GM19099 (cell line): ENCODE measurements around the gene CFAP74.

Experiments
- POLR2A ChIP-seq: IDR thresholded peaks from 3 replicates; pipeline ENCODE4 v1.6.1; 2011; ENCODE audit warnings: low read depth; ENCODE audit not compliant: insufficient read length; ENCODE audit errors: extremely low read depth

The CFAP74 gene

GRCh38 chr1:1943834-1944570 lies 59.6 kb downstream of the CFAP74 start:
- TF ChIP-seq POLR2A = no peak

GRCh38 chr1:1942753-1943656 lies 60.6 kb downstream of the CFAP74 start:
- no peak for TF ChIP-seq POLR2A

GRCh38 chr1:1941868-1942752 lies 61.5 kb downstream of the CFAP74 start:
- TF ChIP-seq POLR2A = no peak

GRCh38 chr1:1941211-1941841 lies 62.3 kb downstream of the CFAP74 start:
- TF ChIP-seq POLR2A = no peak

- TF ChIP-seq POLR2A = no peak
Observed at GRCh38 chr1:1940123-1940425, 63.5 kb downstream of the CFAP74 start.

GRCh38 chr1:1939296-1940122 lies 64.1 kb downstream of the CFAP74 start:
- TF ChIP-seq POLR2A = no peak

- TF ChIP-seq POLR2A = no peak
Observed at GRCh38 chr1:1938613-1939295, 64.8 kb downstream of the CFAP74 start.

- TF ChIP-seq POLR2A = no peak
Observed at GRCh38 chr1:1938276-1938573, 65.4 kb downstream of the CFAP74 start.

GRCh38 chr1:1937549-1938275 lies 65.9 kb downstream of the CFAP74 start:
- TF ChIP-seq POLR2A = no peak

GRCh38 chr1:1937061-1937460 lies 66.5 kb downstream of the CFAP74 start:
- TF ChIP-seq POLR2A = no peak

GRCh38 chr1:1929639-1930545 lies 73.7 kb downstream of the CFAP74 start:
- TF ChIP-seq POLR2A = no peak

- no peak for TF ChIP-seq POLR2A
Observed at GRCh38 chr1:1929102-1929638, 74.4 kb downstream of the CFAP74 start.
